ENCODE measurements around the gene CERCAM. TPM values are rescaled to one million over a fixed set of nuclear protein-coding genes. Genes with fewer than 3 reads are reported as not detected.
A peak's percentile ranks its signal among the peaks of the same experiment; 100 is the strongest.
"Not testable (repeated sequence)": the region's sequence is repeated elsewhere in the genome, so short reads cannot be mapped to it uniquely, and the experiment has no call there.

CERCAM gene
- polyA plus RNA-seq, 5 donors = 35.6 to 64.0 (median 50.3) TPM

GRCh38 chr9:128392302-128393144 is 28.1 kb upstream of the CERCAM start:
- no peak for DNase-seq

- no peak for DNase-seq
Observed at GRCh38 chr9:128393145-128393775, 27.4 kb upstream of the CERCAM start.

- no peak for DNase-seq
Observed at GRCh38 chr9:128393970-128394369, 26.7 kb upstream of the CERCAM start.

- no peak for DNase-seq
Observed at GRCh38 chr9:128394379-128395168, 26.1 kb upstream of the CERCAM start.

- DNase-seq = no peak
Observed at GRCh38 chr9:128396970-128397613, 23.6 kb upstream of the CERCAM start.

GRCh38 chr9:128397831-128398230 is 22.8 kb upstream of the CERCAM start:
- no peak for DNase-seq

- no peak for DNase-seq
Observed at GRCh38 chr9:128399861-128400260, 20.8 kb upstream of the CERCAM start.

GRCh38 chr9:128404560-128404959 is 16.1 kb upstream of the CERCAM start:
- no peak for DNase-seq

- DNase-seq = no peak
Observed at GRCh38 chr9:128405077-128405779, 15.4 kb upstream of the CERCAM start.

- no peak for DNase-seq
Observed at GRCh38 chr9:128405780-128406171, 14.9 kb upstream of the CERCAM start.

GRCh38 chr9:128406848-128407391 is 13.7 kb upstream of the CERCAM start:
- DNase-seq = no peak

GRCh38 chr9:128408963-128409431 is 11.7 kb upstream of the CERCAM start:
- DNase-seq = no peak

GRCh38 chr9:128409450-128409849 is 11.2 kb upstream of the CERCAM start:
- no peak for DNase-seq

- no peak for DNase-seq
Observed at GRCh38 chr9:128409978-128410377, 10.7 kb upstream of the CERCAM start.

GRCh38 chr9:128411364-128412119 is 9.1 kb upstream of the CERCAM start:
- peak in 1 of 2 donors; percentile 37 for DNase-seq

- peak in 1 of 2 donors; percentile 50 for DNase-seq
Observed at GRCh38 chr9:128412120-128412790, 8.4 kb upstream of the CERCAM start.

- DNase-seq = not testable (repeated sequence)
Observed at GRCh38 chr9:128413728-128414127, 6.9 kb upstream of the CERCAM start.

GRCh38 chr9:128414461-128414860 is 6.2 kb upstream of the CERCAM start:
- no peak for DNase-seq

GRCh38 chr9:128415281-128415680 is 5.4 kb upstream of the CERCAM start:
- DNase-seq = no peak
